Measurements from ENCODE around the gene SLCO2A1. TPM values are rescaled to one million over a fixed set of nuclear protein-coding genes. Genes with fewer than 3 reads are reported as not detected.
"Not testable (repeated sequence)": the region's sequence is repeated elsewhere in the genome, so short reads cannot be mapped to it uniquely, and the experiment has no call there.

SLCO2A1 gene
- total RNA-seq, 3 donors from 2014 or later = 4.2 to 11.1 (median 7.5) TPM

DNA sequence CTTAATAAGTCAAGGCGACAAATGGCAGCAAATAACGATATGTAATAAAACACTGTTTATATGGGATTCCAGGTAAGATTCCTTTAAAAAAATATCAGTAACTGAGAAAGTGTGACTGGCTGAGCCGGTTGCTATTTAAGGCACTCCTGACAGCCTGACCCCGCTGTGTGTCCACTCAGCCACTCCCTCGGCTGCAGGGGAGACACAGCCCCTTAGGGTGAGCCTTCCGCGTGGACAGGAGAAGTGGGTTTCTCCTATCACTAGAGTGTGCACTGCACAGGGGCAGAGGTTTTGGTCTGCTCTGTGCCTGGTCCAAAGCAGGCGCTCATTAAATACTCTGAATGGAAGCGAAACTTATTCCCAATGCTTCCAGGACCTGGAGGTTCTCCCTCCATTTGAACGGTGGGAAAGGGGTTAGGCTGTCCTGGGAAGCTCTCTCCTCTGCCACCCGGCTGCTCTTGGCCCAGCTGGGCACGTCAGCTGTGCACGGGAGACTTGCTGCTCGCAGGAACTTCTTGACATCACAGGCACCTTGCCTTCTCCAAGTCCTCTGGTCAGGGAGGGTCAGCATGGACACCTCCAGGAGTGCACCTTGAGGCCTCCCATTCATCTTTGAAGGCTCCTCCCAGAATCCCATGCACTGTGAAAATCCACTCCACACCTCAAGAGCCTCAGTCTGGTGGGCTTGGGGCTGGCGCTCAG lies 43.3 kb upstream of the SLCO2A1 start:
- Histone ChIP-seq H3K4me3 (no peak overlapping the region), H3K27me3 (no peaks in the 10 kb centered on the region), H3K4me1 (no peaks in the 10 kb centered on the region), H3K27ac (no peak overlapping the region), H3K9me3 (no peaks in the 10 kb centered on the region), H3K36me3 (no peaks in the 10 kb centered on the region)
- DNase-seq (ENCODE audit: low spot score in 2 of 2) = peak in 1 of 2 donors; percentile 3
- intact Hi-C loops (cut with DNase I; ENCODE audit: low total_unique reads) = no loop called here
- no peak for TF ChIP-seq POLR2A (IDR thresholded peaks at IDR 0.05)
- TF ChIP-seq POLR2AphosphoS5 (IDR thresholded peaks at IDR 0.05) = no peak
- TF ChIP-seq, protein P1, sequence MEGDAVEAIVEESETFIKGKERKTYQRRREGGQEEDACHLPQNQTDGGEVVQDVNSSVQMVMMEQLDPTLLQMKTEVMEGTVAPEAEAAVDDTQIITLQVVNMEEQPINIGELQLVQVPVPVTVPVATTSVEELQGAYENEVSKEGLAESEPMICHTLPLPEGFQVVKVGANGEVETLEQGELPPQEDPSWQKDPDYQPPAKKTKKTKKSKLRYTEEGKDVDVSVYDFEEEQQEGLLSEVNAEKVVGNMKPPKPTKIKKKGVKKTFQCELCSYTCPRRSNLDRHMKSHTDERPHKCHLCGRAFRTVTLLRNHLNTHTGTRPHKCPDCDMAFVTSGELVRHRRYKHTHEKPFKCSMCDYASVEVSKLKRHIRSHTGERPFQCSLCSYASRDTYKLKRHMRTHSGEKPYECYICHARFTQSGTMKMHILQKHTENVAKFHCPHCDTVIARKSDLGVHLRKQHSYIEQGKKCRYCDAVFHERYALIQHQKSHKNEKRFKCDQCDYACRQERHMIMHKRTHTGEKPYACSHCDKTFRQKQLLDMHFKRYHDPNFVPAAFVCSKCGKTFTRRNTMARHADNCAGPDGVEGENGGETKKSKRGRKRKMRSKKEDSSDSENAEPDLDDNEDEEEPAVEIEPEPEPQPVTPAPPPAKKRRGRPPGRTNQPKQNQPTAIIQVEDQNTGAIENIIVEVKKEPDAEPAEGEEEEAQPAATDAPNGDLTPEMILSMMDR (IDR thresholded peaks at IDR 0.05) = no peak

DNA sequence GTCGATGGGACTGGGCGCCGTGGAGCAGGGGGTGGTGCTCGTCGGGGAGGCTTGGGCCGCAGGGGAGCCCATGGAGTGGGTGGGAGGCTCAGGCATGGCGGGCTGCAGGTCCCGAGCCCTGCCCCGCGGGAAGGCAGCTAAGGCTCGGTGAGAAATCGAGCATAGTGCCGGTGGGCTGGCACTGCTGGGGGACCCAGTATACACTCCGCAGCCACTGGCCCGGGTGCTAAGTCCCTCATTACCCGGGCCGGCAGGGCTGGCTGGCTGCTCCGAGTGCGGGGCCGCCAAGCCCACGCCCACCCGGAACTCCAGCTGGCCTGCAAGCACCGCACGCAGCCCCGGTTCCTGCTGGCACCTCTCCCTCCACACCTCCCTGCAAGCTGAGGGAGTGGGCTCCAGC lies 40.6 kb upstream of the SLCO2A1 start:
- H3K27me3 ChIP-seq; H3K4me1 ChIP-seq; H3K9me3 ChIP-seq; intact Hi-C loops (cut with DNase I; ENCODE audit: low total_unique reads); H3K36me3 ChIP-seq; DNase-seq (ENCODE audit: low spot score in 2 of 2); H3K4me3 ChIP-seq; H3K27ac ChIP-seq: not testable (repeated sequence)

DNA sequence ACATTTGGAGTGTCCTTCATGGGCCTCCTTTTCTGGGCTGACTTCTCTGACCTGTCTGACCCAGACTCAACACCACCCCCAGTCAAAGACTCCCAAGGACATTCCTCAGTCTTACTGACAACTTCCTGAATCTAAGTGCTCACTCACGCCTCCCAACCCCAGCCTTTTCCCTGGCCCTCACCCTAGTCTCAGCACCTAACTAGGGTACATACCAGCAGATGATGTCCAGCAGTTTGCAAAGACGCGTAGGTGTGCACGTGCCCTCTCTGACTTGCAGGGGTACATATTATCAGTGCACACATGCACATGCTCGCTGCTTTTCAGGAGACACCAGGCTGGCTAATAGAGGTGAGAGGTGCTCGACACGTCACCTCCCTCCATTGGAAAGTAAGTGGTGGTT lies 38.7 kb upstream of the SLCO2A1 start:
- Histone ChIP-seq H3K27me3 (no peaks in the 10 kb centered on the region), H3K9me3 (no peaks in the 10 kb centered on the region), H3K36me3 (no peaks in the 10 kb centered on the region), H3K27ac (no peak overlapping the region), H3K4me3 (no peak overlapping the region), H3K4me1 (no peaks in the 10 kb centered on the region)
- intact Hi-C loops (cut with DNase I; ENCODE audit: low total_unique reads) = no loop called here
- DNase-seq (ENCODE audit: low spot score in 2 of 2) = peak in 1 of 2 donors; percentile 12
- TF ChIP-seq, protein P1 (IDR thresholded peaks at IDR 0.05) = no peak
- TF ChIP-seq POLR2A (IDR thresholded peaks at IDR 0.05) (no peak), POLR2AphosphoS5 (IDR thresholded peaks at IDR 0.05) (no peak)

DNA sequence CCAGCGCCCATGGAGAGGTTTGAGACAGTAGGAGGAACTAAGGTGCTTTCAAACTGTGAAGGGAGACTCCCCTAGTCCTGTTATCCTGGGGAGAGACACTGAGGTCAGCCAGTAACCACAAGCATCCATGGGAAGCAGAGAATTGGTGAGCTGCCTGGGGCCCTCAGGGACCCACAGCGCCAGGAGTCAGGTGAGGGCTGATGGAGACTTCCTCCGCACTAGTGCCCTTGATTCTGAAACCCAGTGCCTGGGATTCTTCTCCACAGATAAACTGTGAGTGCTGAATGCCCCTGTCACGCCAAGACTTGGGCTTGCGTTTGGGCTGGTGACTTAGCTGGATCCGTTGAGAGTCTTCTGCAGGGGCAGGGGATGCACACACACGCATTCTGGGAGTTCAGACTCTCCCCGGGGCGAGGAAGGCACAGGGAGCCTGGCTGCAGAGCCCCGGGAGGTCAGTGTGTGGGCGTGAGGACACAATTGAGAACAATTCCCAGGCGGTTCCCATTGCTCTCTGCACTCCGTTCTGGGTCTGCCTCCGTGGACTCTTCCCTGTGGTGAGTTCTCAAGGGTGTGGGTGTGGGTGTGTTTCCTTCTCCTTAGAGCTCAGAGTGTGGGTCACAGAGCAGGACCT lies 37.9 kb upstream of the SLCO2A1 start:
- intact Hi-C loops (cut with DNase I; ENCODE audit: low total_unique reads) = no loop called here
- H3K36me3 ChIP-seq = no peaks in the 10 kb centered on the region
- H3K27me3 ChIP-seq = no peaks in the 10 kb centered on the region
- no peaks in the 10 kb centered on the region for H3K9me3 ChIP-seq
- H3K4me1 ChIP-seq = no peaks in the 10 kb centered on the region
- TF ChIP-seq POLR2AphosphoS5 (IDR thresholded peaks at IDR 0.05) = no peak
- no peak for TF ChIP-seq POLR2A (IDR thresholded peaks at IDR 0.05)
- TF ChIP-seq, protein P1 (IDR thresholded peaks at IDR 0.05) = no peak
- no peak overlapping the region for H3K27ac ChIP-seq
- peak in 1 of 2 donors; percentile 3 for DNase-seq (ENCODE audit: low spot score in 2 of 2)
- no peak overlapping the region for H3K4me3 ChIP-seq

DNA sequence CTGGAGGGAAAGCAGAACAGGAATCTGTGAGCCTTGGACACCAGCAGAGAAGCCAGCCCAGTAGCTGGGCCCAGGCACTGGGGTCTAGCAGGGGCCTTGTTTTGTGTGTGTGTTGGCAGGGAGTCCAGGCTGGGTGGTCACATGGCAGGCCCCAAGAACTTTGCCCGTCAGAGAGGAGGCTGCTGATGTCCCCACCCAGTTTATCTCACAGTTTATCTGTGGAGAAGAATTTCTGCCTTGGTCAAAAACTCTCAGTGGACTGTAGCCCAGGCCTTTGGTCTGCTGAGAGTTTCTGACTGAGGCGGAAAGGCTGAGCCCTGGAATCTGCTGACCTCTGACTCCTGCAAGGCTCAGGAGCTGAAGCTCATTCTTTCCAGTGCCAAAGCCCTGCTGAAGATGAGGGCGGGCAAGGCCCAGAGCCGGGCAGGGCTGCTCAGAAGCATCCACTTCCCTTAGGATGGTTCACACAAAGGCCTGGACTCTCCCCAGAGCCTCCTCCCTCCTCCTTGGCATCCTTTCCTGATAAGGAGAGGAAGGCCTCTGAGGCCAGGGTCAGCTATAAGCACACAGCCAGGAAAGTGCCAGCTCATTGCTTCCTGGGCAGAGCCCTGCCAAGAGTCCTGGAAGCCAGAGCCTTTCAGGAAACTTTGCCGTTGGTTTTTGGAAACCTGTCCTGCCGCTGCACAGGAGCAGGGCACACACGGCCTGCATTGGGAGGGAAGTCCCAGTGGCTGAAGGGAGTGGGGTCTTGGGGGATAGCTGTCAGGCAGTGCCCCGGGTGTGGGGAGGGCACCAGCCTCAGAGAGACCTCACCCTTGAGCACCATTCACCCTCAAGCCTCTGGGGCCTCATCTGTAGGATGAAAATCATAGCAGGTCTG lies 37.2 kb upstream of the SLCO2A1 start:
- no peak for TF ChIP-seq POLR2A (IDR thresholded peaks at IDR 0.05)
- TF ChIP-seq, protein P1 (IDR thresholded peaks at IDR 0.05) = no peak
- TF ChIP-seq POLR2AphosphoS5 (IDR thresholded peaks at IDR 0.05) = no peak
- H3K27ac ChIP-seq = peak overlapping the region in 1 of 2 donors; percentile 49
- peak in 1 of 2 donors; percentile 5 for DNase-seq (ENCODE audit: low spot score in 2 of 2)

More for the DNA sequence above, 37.2 kb upstream of the SLCO2A1 start:
- Histone ChIP-seq H3K36me3 (no peaks in the 10 kb centered on the region), H3K4me3 (no peak overlapping the region), H3K9me3 (no peaks in the 10 kb centered on the region), H3K4me1 (no peaks in the 10 kb centered on the region), H3K27me3 (no peaks in the 10 kb centered on the region)
- intact Hi-C loops (cut with DNase I; ENCODE audit: low total_unique reads) = no loop called here

Data from breast epithelium (tissue), 4 donors.